GM21381 (cell line): ENCODE data around the gene SALL1.

ENCODE experiments used
- ATAC-seq: cut with Tn5 transposase; IDR thresholded peaks from one replicate; pipeline ENCODE4 v1.9.1; 2021; ENCODE audit warnings: mild to moderate bottlenecking, moderate library complexity; ENCODE audit not compliant: unreplicated experiment

Gene SALL1

DNA sequence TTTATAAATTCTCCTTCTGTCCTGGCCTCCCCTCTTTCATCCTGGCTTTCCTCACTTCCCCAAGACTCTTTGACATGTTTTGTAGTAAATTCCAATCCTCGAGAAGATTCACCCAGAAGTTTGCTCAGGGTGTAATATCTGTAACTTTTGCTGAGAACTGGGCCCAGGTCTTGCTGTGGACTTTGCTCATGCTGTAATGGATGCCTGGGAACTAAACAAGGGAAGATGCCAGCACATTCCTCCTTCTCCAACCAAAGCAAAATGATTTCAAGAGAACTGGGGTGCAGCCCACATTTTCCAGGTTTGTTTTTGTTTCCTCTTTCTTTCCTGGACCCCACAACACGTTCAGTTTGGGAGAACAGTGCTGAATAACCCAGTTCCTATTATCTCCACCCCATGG lies 6.6 kb upstream of the SALL1 start:
- no peak for ATAC-seq

DNA sequence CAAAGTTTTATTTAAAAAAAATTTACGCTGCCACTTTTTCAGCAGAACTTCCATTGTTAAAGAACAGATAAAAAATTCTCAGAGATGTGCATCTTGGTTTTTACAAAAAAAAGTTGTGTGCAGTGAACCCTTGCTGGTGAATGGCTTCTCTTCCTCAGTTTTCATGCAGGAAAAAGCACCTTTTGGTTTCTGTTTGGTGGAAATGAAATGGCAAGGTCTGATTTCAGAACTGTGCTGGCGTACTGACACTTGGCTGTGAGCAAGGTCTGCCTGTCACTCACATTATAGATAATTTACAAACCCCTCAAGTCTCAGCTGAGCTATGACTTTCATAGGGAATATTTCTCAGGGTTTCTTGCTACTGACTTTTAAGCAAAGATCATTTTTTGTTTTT lies 5.7 kb upstream of the SALL1 start:
- no peak for ATAC-seq

DNA sequence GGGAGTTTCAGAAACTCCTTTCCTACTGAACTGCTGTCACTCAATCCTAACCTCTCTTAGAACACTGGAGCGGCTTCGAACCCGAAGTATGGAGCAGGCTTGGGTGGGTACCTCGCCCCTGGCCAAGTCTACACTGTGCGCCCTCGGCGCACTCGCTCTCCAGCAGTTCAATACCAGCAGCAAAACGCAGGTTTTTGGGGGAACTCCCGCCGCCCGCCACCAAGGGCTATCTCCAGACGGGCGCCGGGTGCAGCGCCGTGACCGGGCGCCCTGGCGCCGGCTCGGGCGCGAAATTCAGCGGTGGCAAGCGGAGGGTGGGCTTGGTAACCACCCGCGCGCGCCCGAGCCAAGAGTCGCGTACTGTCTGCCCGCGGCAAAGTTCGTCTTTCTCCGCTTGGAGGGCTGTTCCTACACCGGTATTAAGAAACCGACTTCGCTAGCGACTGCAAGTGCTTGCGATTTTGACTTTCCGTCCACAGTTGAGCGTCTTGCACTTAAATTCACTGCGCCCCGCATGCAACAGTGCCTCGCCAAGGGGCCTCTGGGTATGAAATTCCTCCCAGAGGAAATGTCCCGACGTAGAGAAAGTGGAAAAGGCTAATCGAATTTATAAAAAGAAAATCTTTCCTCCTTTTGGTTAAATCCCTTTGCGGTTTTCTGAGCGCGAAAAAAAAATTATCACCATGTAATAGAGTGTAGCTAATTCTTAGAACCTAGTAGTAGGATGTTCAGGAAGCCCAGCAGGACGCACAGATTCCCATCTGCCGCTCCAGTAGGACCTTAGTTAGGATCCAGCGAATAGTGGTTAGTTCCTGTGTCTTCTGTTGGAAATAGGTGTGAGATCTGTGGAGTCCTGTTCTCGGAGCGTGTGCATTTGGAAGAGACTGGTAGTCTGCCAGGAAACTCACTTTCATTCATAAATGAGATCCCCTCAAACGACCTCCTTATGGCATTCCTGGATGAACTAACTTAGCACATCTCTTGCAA lies 5.0 kb upstream of the SALL1 start:
- ATAC-seq: no peak

DNA sequence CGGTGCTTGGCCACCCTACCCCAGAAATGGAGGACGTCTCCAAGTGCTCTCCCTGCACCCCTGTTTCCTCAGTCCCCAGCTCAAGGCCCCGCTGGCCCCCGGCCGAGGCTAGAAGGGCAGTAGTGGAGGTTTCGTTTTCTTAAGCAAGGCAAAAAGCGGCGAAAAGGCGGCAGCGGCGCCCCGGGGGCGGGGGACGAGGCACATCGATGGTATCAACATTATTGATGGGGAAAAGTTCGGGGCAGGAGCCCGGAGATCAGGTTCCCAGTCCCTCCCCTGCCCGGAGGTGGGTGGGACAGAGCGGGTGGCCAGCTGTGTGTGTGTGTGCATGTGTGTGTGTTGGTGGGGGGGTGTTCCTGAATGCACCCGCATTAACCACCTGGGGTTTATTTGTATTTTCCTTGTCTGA lies 4.1 kb upstream of the SALL1 start:
- ATAC-seq: no peak

DNA sequence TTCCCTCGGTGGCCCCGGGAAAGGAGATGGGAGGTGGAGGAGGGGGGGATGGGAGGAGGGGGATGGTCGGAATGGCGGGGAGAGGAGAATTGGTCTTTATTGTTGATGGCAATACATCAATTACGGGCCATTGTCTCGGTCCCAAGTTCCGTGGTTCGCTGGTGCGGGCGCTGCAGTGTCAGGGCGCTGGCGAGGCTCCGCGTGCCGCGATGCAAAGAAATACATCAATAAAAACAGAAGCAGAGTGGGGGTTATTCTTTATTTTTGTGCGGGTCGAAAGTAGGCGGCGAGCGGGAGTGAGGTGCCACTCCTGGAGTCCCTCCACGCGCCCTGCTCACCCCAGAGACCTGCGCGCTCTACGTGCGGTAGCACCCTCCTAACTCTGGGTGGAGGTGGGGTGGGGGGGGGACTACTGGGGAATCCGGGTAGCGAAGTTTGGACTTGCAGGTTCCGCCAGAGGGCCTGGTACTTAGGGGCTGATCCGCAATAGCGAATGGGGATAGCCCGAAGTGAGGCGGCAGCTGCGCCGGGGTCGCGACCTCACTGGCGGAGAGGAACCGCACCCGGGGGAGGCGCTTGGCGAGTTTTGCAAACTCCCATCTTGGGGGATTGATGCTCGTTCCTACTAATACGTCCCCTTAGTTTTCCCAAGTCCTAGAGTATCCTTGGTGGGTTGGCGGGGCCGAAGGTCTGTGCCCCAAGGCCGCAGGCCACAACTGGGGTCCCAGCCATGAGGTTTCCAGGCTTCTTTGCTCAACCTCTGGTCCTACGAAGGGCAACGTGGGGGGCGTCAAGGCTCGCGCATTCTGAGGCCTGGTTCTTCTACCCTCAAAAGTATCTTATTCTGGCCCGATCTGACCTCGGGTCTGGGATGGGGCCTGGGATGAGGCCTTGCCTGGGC lies 3.5 kb upstream of the SALL1 start:
- no peak for ATAC-seq

DNA sequence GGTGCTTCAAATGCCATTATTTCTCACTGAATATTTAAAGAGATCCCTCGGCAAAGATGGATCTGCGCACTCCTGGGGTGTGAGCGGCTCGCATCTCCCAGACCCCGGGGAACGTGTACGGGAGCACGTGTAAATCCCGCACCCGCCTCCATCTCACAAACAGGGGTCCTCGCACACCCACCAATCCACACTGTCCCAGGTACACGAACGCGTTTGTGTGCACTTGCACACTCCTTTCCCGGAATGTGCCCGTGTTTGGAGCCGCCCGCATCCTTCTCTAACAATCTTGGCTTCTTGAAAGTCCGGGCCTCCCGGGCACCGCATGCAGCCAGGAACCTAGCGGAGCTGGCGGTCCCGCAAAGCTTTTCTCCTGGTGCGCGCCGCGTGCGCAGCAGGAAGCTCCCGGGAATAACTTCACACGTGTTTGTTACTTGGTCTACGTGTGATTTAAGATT lies 2.5 kb upstream of the SALL1 start:
- no peak for ATAC-seq

DNA sequence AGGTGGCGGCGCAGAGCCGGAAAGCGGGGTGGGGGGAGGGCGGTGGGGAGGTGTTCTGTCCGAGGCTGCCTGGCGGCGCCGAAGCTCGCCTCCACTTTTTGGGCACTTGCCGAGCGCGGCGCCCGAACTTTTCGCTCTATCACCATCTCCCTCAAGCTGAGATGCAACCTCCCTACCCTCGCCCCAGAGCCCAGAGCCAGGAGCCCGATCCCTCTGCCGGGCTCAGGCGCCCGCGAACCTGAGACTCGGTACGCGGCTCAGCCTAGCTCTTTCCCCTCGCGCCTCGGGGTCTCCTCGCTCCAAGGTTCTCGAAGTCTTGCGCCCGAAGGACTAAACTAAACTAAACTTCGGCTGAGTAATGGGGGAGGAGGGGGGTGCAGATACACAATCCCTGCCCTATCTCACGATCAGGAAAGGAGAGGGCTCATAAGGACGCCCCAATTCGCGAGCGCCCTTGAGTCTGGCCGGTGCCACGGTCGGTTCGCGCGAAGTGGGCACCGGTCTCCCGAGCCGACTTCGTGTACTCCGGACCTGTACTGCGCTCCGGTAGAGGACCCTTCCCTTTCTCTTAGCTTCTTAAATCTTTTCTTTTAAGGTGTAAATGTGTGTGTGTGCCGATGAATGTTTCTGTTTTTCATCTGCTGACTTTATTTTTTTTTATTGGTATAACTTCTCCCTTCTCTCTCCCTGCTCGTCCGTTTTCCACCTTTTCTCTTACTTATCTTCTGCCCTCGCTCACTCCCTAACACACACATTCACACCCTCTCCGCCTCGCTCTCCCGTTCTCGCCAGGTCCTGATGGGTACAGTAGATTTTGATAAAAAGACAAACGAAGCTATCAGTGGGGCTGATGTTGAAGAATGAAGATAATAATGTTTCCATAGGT lies 1.9 kb upstream of the SALL1 start:
- ATAC-seq: no peak

DNA sequence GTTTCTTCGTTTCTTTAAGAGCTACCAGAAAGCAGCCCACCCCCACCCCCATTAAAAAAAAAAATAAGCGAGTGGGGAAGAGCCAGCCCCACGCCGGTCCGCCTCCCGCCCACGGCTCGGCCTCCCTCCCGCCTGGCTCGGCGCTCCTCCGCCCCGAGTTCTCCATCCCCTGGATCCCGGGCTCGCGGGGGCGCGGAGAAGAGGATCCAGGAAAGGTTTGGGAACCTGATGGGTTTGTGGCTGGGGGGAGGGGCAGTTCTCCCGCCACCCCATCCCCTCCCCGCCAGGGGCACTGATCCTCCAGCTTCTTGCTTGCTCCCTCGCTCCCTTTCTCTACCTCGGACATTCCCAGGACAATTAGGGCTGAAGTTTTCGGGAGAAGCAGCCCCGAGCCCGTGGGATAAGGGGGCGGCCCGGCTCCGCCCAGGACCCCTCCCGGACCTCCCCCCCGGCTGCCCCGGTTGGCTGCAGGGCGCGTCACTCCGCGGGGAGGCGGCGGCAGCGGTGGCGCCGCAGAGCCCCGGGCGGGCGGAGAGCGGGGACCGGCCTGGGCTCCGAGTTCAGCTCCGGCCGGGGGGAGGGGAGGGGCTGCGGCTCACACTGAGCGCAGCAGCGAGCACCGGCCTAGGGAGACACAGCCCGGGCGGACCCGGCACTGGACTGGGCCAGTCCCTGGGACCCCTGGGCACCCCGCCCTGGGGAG lies 1.0 kb upstream of the SALL1 start:
- no peak for ATAC-seq

DNA sequence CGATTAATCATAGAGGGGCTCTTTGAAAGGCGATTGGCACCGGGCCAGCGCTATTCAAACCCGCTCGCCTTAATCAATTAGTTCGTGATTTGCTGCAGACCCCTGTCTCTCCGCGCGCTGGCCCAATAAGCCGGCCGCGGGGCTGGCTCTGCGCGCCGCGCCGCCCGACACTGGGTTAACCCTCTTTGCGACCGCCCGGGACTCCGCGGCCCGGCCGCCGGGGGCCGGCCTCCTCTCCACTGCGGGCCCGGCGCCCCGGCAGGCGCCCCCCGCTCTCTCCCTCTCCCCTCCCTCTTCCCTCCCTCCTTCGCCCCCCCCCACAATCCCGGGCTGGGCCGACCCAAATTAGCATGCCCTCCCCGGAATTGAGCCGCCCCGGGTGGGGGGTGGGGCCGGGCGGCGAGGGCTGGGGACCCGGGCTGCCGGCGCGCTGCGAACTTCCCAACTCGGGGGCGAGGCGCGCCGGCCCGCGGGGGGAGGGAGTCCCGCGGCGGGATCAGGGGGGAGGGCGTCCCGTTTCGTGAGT lies 428 bp upstream of the SALL1 start:
- ATAC-seq: no peak

DNA sequence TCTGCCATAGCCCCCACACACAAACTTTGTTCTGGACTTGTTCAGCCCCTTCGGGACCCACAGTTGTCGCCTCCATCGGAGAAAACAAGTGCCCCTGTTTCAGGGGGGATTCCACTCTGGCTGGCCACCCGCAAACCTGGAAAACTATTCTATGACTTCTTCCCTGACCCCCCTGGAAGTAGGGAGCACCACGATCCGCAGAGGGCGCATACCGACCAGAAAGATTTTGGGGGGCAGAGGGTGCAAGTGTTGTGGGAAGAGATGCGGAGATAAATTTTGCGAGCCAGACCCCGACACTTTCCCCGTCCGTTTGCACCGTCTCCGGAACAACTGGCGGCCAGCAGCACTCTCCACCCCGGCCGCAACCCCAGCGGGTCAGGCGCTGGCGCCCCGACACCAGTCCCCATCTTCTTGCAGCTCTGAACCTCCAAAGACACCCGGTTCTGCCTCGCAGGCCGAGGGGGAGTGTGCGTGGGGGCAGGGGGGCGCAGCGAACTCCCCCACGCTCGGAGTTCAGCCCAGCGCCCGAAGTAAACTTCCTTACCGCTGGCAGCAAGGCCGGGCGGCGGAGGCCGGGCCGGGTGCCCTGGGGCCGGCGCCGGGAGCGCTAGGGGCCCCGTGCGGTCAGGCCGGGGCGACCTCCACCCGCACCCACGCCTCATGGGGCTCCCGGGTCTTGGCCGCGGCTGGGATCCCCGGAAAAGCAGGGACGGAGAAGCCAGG lies 744 bp downstream of the SALL1 start:
- no peak for ATAC-seq

DNA sequence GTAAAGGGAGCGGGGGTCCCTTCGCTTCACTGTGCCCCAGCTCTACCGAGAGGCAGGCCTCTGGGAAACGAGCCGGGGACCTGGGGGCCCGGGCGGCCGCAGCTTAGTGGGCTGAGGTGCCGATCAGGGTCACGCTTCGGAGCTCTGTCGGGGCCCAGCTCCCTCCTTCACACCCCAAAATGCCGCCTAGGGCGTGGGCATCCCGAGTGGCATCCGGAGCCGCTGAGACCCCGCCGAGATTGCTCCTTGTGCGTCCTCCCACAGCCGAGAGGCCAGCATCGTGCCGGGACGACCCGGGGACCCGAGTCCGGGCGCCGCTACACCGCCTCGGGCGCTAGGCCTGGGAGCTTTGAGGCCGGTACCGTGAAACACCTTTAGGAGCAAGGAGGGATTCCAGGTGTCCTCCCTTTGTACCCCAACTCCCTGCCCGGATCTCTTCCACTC lies 1.3 kb downstream of the SALL1 start:
- no peak for ATAC-seq

DNA sequence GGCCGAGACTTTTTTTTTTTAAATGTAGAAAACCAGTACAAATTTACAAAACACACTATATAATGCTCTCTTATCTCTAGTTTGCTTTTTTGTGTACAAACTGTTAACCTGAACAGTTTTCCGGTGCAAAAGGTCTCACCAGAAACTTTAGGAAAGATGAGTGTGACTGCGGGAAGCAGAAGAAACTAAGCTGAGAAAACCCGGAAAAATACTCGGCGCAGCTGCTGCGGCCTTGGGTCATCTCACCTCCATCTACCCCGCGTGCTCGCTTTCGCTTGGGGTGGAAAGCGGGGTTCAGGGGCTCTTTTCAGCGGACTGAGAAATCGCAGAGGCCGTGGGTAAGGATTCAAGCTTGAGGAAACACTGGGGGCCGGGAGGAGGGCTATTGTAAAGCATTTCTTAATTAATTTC lies 1.8 kb downstream of the SALL1 start:
- no peak for ATAC-seq

DNA sequence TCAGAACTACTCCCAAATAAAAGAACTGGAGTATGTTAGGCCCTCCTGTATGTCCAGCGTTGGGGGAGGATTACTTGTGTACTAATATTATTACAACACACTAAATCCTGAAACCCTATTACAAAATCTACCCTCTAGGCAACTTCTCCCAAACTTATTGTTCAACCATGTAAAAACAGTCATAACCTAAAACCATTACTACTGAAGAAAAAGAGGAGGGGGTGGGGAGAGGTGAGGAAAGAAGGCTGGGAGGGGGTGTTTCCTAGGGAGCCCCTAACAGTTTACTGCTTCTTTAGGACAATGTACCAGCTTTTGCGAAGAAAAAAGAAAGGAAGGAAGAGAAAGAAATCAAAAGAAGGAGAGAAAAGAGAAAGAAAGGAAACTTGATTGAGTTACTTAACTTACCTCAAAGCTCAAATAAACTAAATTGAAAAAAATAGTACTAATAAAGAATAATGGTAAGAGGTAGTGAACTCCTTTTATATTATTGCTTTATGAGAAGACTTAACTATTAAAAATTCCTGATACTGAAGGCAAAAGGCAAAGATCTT lies 2.3 kb downstream of the SALL1 start:
- no peak for ATAC-seq

DNA sequence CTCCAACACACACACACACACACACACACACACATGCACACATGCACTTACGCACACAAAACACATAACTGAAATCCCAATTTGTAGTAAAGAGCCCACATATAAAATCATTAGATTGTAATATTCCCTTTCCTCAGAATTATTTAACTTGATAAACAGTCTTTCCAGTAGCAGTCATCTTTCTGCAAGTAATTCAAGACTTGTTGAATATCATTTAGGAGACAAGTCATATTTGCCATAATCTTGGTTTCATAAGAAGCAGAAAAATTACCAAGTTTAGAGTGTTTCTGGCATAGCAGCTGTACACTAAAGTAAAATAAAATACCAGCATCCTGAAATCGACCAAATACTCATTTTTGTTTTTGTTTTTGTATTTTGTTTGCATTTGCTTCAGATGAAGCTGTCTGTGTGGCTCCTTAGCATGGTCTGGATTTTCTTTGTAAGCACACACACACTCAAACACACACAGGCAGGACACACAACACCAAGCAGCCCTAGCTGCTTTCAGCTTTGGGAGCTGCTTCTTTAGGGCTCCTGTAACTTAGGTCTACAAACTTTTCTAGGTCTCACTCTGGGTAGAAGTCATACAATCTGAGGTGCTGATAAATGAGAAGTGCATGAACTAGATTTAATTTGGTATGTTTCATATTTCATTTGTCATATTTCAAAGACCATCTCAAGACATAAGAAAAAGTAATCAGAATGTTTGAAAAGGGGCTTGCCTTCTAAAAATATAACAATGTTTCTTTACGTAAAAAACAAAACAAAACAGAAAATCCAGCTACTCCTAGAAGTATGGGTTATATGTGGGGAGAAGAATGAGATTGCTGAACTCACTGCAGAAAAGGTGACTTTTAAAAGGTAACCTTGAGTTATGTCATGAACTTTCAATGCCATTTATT lies 3.0 kb downstream of the SALL1 start:
- ATAC-seq: no peak

DNA sequence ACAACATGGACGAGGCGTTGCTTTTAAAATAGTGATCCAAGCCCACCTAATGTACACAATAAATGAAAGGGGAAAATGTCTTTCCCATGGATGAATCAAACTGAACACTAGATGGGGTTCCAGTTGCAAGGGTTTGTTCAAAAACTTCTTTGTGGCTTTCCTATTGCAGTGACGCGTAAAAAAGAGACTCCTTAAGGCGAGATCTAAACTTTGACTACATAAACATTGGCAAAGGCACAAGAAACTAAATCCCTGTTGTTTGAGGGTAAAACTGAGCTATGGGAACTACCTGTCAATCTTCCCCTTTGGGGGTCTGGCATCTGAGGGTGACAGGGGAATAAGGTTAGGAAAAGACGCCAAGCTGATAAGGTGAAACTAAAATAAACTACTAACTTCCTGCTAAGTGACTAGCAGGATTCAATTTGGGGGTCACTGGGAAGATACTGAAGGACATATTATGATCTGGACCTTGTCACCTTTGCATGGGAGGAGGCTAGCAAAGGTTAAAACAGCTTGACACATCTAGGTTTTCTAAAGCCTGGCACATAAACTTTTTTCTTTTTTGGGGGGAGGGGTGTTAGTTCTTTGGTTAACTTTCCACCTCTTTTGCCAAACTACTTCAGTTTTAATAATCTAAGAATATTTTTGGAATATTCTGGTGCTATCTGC lies 4.7 kb downstream of the SALL1 start:
- ATAC-seq: no peak

DNA sequence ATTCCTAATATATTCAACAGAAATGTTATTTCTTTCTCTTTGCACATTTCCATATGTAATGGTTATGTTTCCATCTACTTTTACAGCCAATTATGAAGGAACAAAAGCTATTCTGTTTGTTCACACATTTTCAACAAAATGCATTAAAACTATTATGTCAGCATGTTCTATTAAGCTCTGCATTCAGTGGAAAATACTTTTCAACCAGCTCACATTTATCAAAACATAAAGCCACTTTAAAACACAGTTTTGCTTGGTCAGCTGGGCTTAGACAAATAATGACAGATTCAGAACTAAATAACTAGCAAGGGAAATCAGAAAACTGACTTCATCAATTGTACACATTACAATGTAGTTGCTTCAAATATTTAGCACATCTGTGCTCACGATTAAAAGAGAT lies 6.9 kb downstream of the SALL1 start:
- no peak for ATAC-seq
